Dedifferentiated amniotic fluid mesenchymal stem cell (primary cell): ENCODE measurements around the gene UCN.
"Not testable (repeated sequence)": the region's sequence is repeated elsewhere in the genome, so short reads cannot be mapped to it uniquely, and the experiment has no call there.

Experiments
- DNase-seq: peaks from one replicate; pipeline ENCODE4 v3.0.0-alpha.2; 2016; ENCODE audit errors: extremely low spot score

UCN gene

GRCh38 chr2:27284996-27285395 lies 23.2 kb downstream of the UCN start:
- DNase-seq: no peak

GRCh38 chr2:27282892-27283291 lies 25.4 kb downstream of the UCN start:
- no peak for DNase-seq

- DNase-seq: no peak
These were observed 26.2 kb downstream of the UCN start, which contains the start of gene TRIM54 for GRCh38 chr2:27281855-27282559. Gene TRIM54 (plus strand): TSS chr2:27282429. CDS start chr2:27282732, 303 bp downstream.

DNA sequence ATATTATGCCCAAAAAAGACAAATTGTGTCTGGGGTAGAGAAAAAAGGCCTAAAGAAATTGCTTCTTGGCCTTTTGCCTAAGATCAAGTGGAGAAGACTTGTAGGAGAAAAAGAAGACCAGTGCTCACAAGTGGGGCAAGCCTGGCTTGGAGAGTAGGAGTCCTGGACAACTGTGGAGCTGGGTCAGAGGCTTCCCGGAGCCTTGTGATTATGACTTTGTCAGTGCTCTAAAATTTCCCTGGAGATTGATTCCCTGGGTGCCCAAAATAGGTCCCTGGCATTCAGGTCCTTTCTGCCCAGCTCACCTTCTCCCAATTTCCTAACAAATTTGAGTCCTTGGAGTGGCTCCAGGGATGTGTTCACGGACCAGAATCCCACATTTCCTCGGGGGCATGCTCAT lies 26.8 kb downstream of the UCN start:
- DNase-seq: no peak

DNA sequence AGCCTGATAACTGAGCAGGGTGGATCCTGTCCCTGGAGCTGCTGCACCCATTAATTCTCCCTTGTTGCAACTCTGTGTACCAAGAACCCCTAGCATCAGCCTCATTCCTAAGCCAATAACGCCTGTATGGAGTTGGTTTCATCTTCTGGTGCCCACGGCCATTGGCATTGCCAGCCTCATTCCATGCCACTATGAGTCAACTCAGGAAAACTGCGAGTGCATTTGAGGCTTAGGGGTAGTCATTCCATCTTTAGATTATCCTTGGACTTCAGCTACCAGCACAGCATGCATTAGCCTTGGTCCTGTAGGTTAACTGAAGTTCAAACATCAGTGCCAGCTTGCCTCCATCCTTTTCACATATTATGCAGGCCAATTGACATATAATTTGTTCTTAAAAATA lies 27.4 kb downstream of the UCN start:
- no peak for DNase-seq

DNA sequence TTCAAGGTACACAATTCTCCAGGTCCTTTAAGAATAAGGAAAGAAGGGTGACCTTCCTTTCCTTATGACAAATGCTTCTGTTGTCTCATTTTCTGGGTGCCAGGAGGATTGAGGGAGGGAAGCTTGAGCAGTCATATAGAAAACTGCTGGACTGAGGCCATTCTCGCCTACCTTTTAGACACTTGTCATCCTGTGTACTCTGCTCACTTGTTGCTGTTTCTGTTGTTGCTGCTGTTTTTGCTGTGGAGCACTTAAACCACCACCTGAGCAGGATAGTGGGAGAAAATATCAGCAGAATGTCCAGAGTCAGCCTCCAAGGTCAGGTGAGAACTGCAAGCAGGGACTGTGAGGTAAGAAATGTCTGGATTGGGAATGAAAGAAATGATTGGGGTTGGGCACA lies 30.2 kb downstream of the UCN start:
- no peak for DNase-seq

- no peak for DNase-seq
These were observed 32.8 kb downstream of the UCN start, which contains the start of gene DNAJC5G for GRCh38 chr2:27275211-27276150. Gene DNAJC5G (plus strand): TSS chr2:27275433. CDS start chr2:27276729, 1,296 bp downstream.

DNA sequence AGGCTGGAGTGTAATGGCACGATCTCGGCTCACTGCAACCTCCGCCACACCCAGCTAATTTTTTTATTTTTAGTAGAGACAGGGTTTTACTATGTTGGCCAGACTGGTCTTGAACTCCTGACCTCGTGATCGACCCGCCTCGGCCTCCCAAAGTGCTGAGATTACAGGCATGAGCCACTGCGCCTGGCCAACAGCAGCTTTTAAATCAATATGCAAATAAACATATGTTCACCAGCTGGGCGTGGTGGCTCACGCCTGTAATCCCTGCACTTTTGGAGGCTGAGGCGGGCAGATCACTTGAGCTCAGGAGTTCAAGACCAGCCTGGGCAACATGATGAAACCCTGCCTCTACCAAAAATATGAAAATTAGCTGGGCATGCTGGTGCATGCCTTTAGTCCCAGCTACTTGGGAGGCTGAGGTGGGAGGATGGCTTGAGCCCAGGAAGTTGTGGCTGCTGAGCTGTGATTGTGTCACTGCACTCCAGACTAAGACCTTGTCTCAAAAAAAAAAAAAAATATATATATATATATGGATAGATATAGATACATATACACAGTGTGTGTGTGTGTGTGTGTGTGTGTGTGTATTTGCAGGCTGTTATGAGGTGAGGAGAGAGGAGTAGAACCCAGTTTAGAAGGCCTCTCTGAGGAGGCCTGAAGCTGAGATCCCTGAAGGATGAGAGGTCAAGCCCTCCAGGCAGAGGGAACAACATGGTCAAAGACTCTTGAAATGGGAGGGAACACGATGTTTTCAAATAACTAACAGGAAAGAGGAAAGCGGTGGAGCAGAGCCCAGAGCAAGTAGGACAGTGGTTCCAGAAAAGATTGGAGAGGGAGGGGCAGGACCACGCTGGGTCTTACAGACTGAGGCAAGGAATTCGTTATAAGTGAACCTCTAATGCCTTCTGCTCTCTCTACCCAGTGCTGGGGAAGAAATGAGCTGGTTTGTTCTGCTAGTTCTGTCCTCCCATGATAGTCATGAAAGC lies 35.4 kb downstream of the UCN start:
- DNase-seq: not testable (repeated sequence)

- DNase-seq: no peak
These were observed 36.5 kb downstream of the UCN start for GRCh38 chr2:27271631-27272340.

DNA sequence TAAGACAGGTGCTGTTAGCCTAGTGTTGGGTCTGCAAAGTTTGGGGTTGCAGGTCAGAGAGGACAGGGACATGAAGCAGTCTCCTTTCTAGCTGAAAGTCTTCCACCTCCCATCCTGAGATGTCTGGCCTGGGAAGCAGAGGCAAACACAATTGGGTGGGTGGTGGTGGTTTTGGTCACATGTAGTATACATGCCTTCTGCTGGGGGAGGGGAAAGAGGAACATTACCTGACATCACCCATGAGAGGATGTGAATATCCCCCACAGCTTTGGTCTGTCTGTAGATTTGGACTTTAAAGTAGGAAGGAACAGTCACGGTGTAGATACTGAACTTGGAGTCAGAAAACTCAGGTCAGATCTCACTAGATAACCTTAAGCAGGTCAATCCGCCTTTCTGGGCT lies 37.6 kb downstream of the UCN start:
- DNase-seq: no peak

DNA sequence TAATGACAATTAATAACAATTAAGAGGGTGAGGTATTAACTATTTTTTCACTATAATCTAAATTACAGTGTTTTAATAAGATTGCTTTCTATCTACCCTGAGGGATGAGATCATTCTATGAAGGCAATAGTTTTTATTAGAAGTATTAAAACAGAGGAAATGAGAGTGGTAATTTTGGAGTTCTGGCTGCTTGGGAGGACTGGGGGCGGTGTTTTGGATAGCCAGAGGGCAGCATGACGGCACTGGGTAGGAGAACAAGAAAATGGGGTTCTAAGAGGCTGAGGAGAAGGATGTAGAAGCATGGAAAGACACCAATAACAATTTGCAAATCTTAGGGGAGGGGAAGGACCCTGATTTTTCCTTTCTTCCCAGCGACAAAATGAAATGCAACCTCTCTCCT lies 38.1 kb downstream of the UCN start:
- no peak for DNase-seq

GRCh38 chr2:27268296-27268695 lies 39.9 kb downstream of the UCN start:
- DNase-seq: not testable (repeated sequence)

GRCh38 chr2:27265536-27265870 lies 42.7 kb downstream of the UCN start:
- DNase-seq: no peak

- DNase-seq: no peak
These were observed 43.3 kb downstream of the UCN start for GRCh38 chr2:27264753-27265535.

DNA sequence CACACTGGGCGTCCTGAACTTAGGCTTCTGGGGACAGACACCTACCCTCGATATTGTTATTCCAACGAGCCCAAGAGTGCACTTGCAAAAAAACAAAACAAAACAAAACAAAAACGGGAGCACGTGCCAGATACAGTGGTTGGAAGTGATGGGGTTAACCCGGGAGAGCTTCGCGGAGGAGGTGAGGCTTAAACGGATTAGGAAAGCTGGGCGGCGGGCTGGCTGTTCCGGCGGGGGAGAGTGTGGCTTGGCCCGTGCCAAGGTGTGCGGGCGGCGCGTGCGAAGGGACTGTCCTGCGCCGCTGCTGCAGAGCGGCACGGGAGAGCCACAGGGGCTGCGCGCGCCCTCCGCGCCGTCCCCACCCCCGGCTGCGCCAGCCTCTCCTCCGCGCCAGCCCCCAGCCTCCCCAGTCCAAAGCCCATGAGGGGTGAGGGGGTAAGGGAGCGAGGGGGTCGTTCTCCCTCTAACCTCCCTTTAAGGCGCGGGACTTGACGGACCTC lies 43.9 kb downstream of the UCN start:
- no peak for DNase-seq

DNA sequence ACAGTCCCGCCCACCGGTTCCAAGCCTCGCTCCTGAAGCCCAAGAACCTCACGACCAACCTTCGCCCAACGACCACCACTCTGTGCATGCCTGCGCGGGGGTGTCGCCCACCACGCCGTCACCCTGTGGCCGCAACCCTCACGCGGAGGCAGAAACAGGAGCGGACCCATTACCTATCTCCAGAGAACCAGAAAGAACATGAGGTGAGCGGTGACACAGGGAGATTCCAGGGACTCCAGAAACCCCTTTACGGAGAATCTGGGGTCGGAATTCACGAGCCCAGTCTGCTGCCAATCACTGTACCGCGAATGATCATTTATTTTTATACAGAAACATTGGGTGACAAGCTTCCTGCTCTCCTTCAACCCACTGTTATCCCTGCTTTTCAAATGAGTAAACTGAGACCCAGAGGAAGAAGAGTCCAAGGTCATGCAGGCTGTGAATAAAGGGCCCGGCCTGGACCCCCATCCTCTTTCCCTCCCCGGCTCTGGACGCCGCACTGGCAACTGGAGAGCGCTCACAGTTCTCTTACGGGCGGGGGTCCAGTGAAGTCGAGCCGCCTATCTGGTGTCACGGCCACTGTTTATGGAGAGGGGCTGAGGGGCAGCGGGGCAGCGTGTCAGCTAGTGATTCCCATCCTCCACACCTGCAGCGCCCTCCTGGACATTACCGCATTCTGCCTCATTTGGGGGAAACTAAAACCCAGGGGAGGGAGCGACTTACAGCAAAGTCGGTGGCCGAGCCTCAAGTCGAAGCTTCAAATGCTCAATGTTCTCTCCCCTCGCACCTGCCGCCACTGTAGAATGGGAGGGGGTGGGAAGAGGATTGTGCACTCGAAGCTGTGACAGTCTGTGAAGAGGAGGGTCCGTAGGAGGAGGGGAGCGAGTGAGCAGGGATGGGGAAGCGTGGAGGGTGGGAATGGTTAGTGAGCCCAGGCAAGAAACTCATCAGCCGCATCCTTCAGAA lies 44.7 kb downstream of the UCN start:
- no peak for DNase-seq

GRCh38 chr2:27262379-27263286 lies 45.6 kb downstream of the UCN start, which contains the start of gene SLC30A3:
Gene SLC30A3 (minus strand): TSS chr2:27263047. CDS start chr2:27262906, 141 bp downstream.
- no peak for DNase-seq

DNA sequence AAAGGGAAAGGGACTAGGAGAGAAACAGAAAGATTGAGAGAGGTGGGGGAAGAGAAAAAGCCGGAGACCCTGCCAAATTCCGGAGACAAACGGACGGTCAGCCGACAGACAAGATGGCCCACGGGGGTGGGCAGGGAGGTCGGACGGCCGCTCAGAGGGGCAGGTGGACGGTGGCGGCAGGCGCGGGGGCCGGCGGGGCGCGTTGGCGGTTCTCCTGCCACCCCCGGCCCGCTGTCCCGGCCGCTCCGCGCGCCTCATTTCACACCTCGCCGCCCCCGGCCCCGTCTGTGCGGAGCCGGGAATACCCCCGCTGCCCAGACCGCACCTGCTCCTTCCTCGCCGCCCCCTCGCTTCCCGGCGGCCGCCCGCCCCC lies 46.3 kb downstream of the UCN start:
- no peak for DNase-seq
